HEK293 (cell line): ENCODE measurements around the gene SRMS.

Experiments
- CTCF ChIA-PET: fragments of 350-600 bp; formaldehyde crosslinking; extraction: SDS; loops from one replicate; lab custom pipeline; 2021; ENCODE audit warnings: antibody characterized with exemption; lab: Yijun Ruan, JAX
- POLR2A ChIA-PET: fragments of 300-600 bp; formaldehyde crosslinking; extraction: SDS; loops from one replicate; lab custom pipeline; 2020; ENCODE audit warnings: antibody characterized with exemption, inconsistent platforms; lab: Yijun Ruan, JAX
- H3K27ac ChIP-seq: fragments of 200-500 bp; sonication (Bioruptor generic); 2 replicates; pipeline ENCODE4 v1.5.1; 2014; ENCODE audit warnings: low read depth, low read length, control low read depth, inconsistent platforms; ENCODE audit errors: extremely low read depth
- H3K36me3 ChIP-seq, 2 experiments: fragments of 200-500 bp in 1 of 2; sonication (Bioruptor generic) in 1 of 2; 1 replicate in 1 of 2; 2 replicates in 1 of 2; pipeline ENCODE4 v1.5.1; 2014 to 2017; ENCODE audit warnings: inconsistent platforms in 2 of 2, low read length in 2 of 2; ENCODE audit not compliant: control insufficient read depth in 2 of 2, insufficient read depth in 1 of 2
- H3K4me1 ChIP-seq: fragments of 200-500 bp; sonication (Bioruptor generic); 2 replicates; pipeline ENCODE4 v1.5.1; 2014; ENCODE audit warnings: mild to moderate bottlenecking, low read length, inconsistent platforms; ENCODE audit not compliant: control insufficient read depth, insufficient read depth
- H3K4me3 ChIP-seq: 2 replicates; pipeline ENCODE4 v1.5.1; 2011; ENCODE audit warnings: low read depth, mild to moderate bottlenecking, control low read depth, low read length, moderate library complexity
- H3K9me3 ChIP-seq: fragments of 200-500 bp; sonication (Bioruptor generic); 2 replicates; pipeline ENCODE4 v1.5.1; 2014; ENCODE audit warnings: low read depth, low read length, inconsistent platforms; ENCODE audit not compliant: control insufficient read depth, insufficient read depth
- BCL6B ChIP-seq: fragments of 450-650 bp; formaldehyde crosslinking; IDR thresholded peaks from 2 replicates; pipeline ENCODE4 v1.5.1; 2017; ENCODE audit warnings: missing biosample characterization, missing genetic modification characterization
- GLIS1 ChIP-seq: fragments of 450-650 bp; formaldehyde crosslinking; IDR thresholded peaks from 2 replicates; pipeline ENCODE4 v1.5.1; 2016; ENCODE audit warnings: missing biosample characterization, missing genetic modification characterization
- GLIS2 ChIP-seq: fragments of 450-650 bp; formaldehyde crosslinking; IDR thresholded peaks from 2 replicates; pipeline ENCODE4 v1.5.1; 2016; ENCODE audit warnings: missing biosample characterization, missing genetic modification characterization
- KLF10 ChIP-seq: fragments of 450-650 bp; IDR thresholded peaks from 2 replicates; pipeline ENCODE4 v1.5.1; 2018; ENCODE audit warnings: missing biosample characterization, mild to moderate bottlenecking, missing genetic modification characterization
- MEIS1 ChIP-seq: sonication (generic); formaldehyde crosslinking; IDR thresholded peaks from 2 replicates; pipeline ENCODE4 v1.8.1; 2022; ENCODE audit warnings: missing genetic modification reagents, mild to moderate bottlenecking, borderline replicate concordance
- MZF1 ChIP-seq: fragments of 450-650 bp; formaldehyde crosslinking; IDR thresholded peaks from 2 replicates; pipeline ENCODE4 v1.5.1; 2017; ENCODE audit warnings: missing biosample characterization, missing genetic modification characterization, borderline replicate concordance
- SCRT1 ChIP-seq: fragments of 450-650 bp; formaldehyde crosslinking; IDR thresholded peaks from 2 replicates; pipeline ENCODE4 v1.5.1; 2016; ENCODE audit warnings: missing biosample characterization, missing genetic modification characterization, borderline replicate concordance
- ZBTB17 ChIP-seq: fragments of 450-650 bp; formaldehyde crosslinking; IDR thresholded peaks from 2 replicates; pipeline ENCODE4 v1.5.1; 2016; ENCODE audit warnings: missing biosample characterization, missing genetic modification characterization
- ZBTB26 ChIP-seq: fragments of 450-650 bp; formaldehyde crosslinking; optimal IDR thresholded peaks from 2 replicates; pipeline ENCODE3; 2016; ENCODE audit warnings: missing biosample characterization, mild to moderate bottlenecking, missing genetic modification characterization
- ZIC2 ChIP-seq: fragments of 450-650 bp; formaldehyde crosslinking; IDR thresholded peaks from 2 replicates; pipeline ENCODE4 v1.5.1; 2016; ENCODE audit warnings: missing biosample characterization, missing genetic modification characterization
- ZNF26 ChIP-seq: fragments of 450-650 bp; formaldehyde crosslinking; IDR thresholded peaks from 2 replicates; pipeline ENCODE4 v1.5.1; 2016; ENCODE audit warnings: missing biosample characterization, missing genetic modification characterization
- ZNF335 ChIP-seq: fragments of 450-650 bp; formaldehyde crosslinking; conservative IDR thresholded peaks from 2 replicates; pipeline ENCODE4 v1.5.1; 2016; ENCODE audit warnings: missing biosample characterization, missing genetic modification characterization
- ZNF354C ChIP-seq: fragments of 450-650 bp; formaldehyde crosslinking; IDR thresholded peaks from 2 replicates; pipeline ENCODE4 v1.5.1; 2016; ENCODE audit warnings: missing biosample characterization, missing genetic modification characterization, low read depth, borderline replicate concordance
- ZNF558 ChIP-seq: fragments of 450-650 bp; formaldehyde crosslinking; IDR thresholded peaks from 2 replicates; pipeline ENCODE4 v1.5.1; 2016; ENCODE audit warnings: missing biosample characterization, missing genetic modification characterization
- ZNF660 ChIP-seq: fragments of 450-650 bp; IDR thresholded peaks from 2 replicates; pipeline ENCODE4 v1.5.1; 2018; ENCODE audit warnings: missing biosample characterization, mild to moderate bottlenecking, missing genetic modification characterization
- ZNF664 ChIP-seq: fragments of 450-650 bp; formaldehyde crosslinking; IDR thresholded peaks from 2 replicates; pipeline ENCODE4 v1.5.1; 2016; ENCODE audit warnings: missing biosample characterization, missing genetic modification characterization
- ZNF843 ChIP-seq: fragments of 450-650 bp; formaldehyde crosslinking; IDR thresholded peaks from 2 replicates; pipeline ENCODE4 v1.5.1; 2016; ENCODE audit warnings: missing biosample characterization, missing genetic modification characterization
- ZSCAN5A ChIP-seq: fragments of 450-650 bp; formaldehyde crosslinking; IDR thresholded peaks from 2 replicates; pipeline ENCODE4 v1.5.1; 2016; ENCODE audit warnings: missing biosample characterization, missing genetic modification characterization
- TF ChIP-seq, protein P1 (sequence below): fragments of 450-650 bp; formaldehyde crosslinking; IDR thresholded peaks from 2 replicates; pipeline ENCODE4 v1.5.1; 2017; ENCODE audit warnings: missing biosample characterization, missing genetic modification characterization

SRMS gene

GRCh38 chr20:63504642-63505041, 42.9 kb downstream of the SRMS start:
- no peak overlapping the region for H3K4me3 ChIP-seq

DNA sequence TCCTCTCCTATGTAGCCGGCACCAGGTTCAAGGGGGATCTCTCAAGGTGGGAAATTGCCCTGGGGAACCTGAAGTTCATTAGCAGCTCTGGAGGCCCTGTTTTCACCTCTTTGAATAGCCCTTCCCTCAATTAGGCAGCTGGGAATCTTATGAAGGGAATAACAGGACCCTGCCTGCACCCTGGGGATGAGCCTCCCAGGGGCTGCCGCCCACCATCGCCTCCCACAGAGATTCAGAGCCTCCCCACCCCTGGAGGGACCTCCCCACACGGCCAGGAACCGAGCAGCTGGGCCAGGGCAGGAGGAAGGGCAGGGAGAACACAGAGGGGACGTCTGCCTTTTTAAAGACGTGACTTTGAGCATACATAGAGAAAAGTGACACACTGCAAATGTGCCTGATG, 44.0 kb downstream of the SRMS start:
- TF ChIP-seq ZSCAN5A, result no peak
- TF ChIP-seq ZNF558 (tag by site-specific recombination), result no peak
- TF ChIP-seq ZNF843 (tag by site-specific recombination), result no peak
- TF ChIP-seq KLF10, result no peak
- no peak for TF ChIP-seq ZBTB17 (tag by site-specific recombination)
- TF ChIP-seq BCL6B, result no peak
- TF ChIP-seq, protein P1, sequence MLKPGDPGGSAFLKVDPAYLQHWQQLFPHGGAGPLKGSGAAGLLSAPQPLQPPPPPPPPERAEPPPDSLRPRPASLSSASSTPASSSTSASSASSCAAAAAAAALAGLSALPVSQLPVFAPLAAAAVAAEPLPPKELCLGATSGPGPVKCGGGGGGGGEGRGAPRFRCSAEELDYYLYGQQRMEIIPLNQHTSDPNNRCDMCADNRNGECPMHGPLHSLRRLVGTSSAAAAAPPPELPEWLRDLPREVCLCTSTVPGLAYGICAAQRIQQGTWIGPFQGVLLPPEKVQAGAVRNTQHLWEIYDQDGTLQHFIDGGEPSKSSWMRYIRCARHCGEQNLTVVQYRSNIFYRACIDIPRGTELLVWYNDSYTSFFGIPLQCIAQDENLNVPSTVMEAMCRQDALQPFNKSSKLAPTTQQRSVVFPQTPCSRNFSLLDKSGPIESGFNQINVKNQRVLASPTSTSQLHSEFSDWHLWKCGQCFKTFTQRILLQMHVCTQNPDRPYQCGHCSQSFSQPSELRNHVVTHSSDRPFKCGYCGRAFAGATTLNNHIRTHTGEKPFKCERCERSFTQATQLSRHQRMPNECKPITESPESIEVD (tag by site-specific recombination), result no peak
- TF ChIP-seq ZNF664 (tag by site-specific recombination), result no peak
- no peak for TF ChIP-seq ZBTB26 (tag by site-specific recombination)
- TF ChIP-seq MZF1 (tag by site-specific recombination), result no peak
- no peak for TF ChIP-seq MEIS1 (CRISPR knock-in tag)
- peak; percentile 14; the same call in 1 of the 2 replicates for TF ChIP-seq ZIC2 (tag by site-specific recombination)
- TF ChIP-seq ZNF335 (tag by site-specific recombination), result no peak
- TF ChIP-seq ZNF354C, result no peak
- peak; percentile 94 for TF ChIP-seq GLIS1 (tag by site-specific recombination)
- TF ChIP-seq GLIS2 (tag by site-specific recombination), result peak; percentile 32; the same call in 1 of the 2 replicates
- TF ChIP-seq SCRT1 (tag by site-specific recombination), result no peak
- Histone ChIP-seq H3K9me3 (no peaks in the 10 kb centered on the region), H3K4me1 (no peaks in the 10 kb centered on the region), H3K4me3 (no peak overlapping the region), H3K27ac (no peak overlapping the region), H3K36me3 (no peaks in the 10 kb centered on the region)
- ChIA-PET POLR2A (interaction anchor here (1.5 kb wide), 1 partner anchor 17 kb away, joined by 6 read pairs; the partner anchor contains the start of gene PPDPF), CTCF (interaction anchor here (0.7 kb wide), 1 partner anchor 287 kb away, joined by 4 read pairs; no protein-coding TSS in a partner anchor)

More at GRCh38 chr20:63504642-63505041, 42.9 kb downstream of the SRMS start:
- TF ChIP-seq ZNF26 (tag by site-specific recombination) (peak; percentile 99), ZNF660 (tag by site-specific recombination) (no peak)
- H3K9me3 ChIP-seq, result no peaks in the 10 kb centered on the region
- ChIA-PET CTCF (no interaction called here), POLR2A (interaction anchor here (1.5 kb wide), 1 partner anchor 16 kb away, joined by 6 read pairs; the partner anchor contains the start of gene PPDPF)
- H3K4me1 ChIP-seq, result no peaks in the 10 kb centered on the region
- H3K36me3 ChIP-seq, result no peaks in the 10 kb centered on the region
- no peak overlapping the region for H3K27ac ChIP-seq
